GM21515 (cell line): ENCODE measurements around the gene SH3TC1.

ENCODE experiments used
- ATAC-seq: cut with Tn5 transposase; IDR thresholded peaks from one replicate; pipeline ENCODE4 v1.9.1; 2021; ENCODE audit not compliant: unreplicated experiment

The SH3TC1 gene

GRCh38 chr4:8260656-8261111 lies 61.6 kb downstream of the SH3TC1 start:
- ATAC-seq = no peak

- ATAC-seq = no peak
Observed at GRCh38 chr4:8261851-8262535, 62.9 kb downstream of the SH3TC1 start.

GRCh38 chr4:8262637-8263322 lies 63.7 kb downstream of the SH3TC1 start:
- ATAC-seq = no peak

- ATAC-seq = no peak
Observed at GRCh38 chr4:8263397-8263796, 64.3 kb downstream of the SH3TC1 start.

- ATAC-seq = no peak
Observed at GRCh38 chr4:8264106-8264505, 65.0 kb downstream of the SH3TC1 start.

GRCh38 chr4:8265171-8265929 lies 66.3 kb downstream of the SH3TC1 start:
- ATAC-seq = no peak

- ATAC-seq = no peak
Observed at GRCh38 chr4:8266088-8266487, 67.0 kb downstream of the SH3TC1 start.

GRCh38 chr4:8266508-8266907 lies 67.4 kb downstream of the SH3TC1 start:
- no peak for ATAC-seq

- ATAC-seq = no peak
Observed at GRCh38 chr4:8267077-8267476, 68.0 kb downstream of the SH3TC1 start.

- ATAC-seq = no peak
Observed at GRCh38 chr4:8268211-8268610, 69.1 kb downstream of the SH3TC1 start.

- ATAC-seq = no peak
Observed at GRCh38 chr4:8268901-8269534, 69.9 kb downstream of the SH3TC1 start.

GRCh38 chr4:8269535-8270417 lies 70.7 kb downstream of the SH3TC1 start, which contains the start of gene HTRA3:
Gene HTRA3 (plus strand): TSS chr4:8269754. CDS start chr4:8269969, 215 bp downstream.
- ATAC-seq = no peak

GRCh38 chr4:8270418-8270771 lies 71.3 kb downstream of the SH3TC1 start:
- ATAC-seq = no peak

- ATAC-seq = no peak
Observed at GRCh38 chr4:8270912-8271815, 72.1 kb downstream of the SH3TC1 start.

- ATAC-seq = no peak
Observed at GRCh38 chr4:8271821-8272220, 72.7 kb downstream of the SH3TC1 start.

GRCh38 chr4:8272472-8273428 lies 73.7 kb downstream of the SH3TC1 start:
- ATAC-seq = no peak

GRCh38 chr4:8273450-8273849 lies 74.4 kb downstream of the SH3TC1 start:
- ATAC-seq = no peak

GRCh38 chr4:8274066-8274652 lies 75.1 kb downstream of the SH3TC1 start:
- no peak for ATAC-seq
